Measurements from ENCODE around the gene PLD5. TPM values are rescaled to one million over a fixed set of nuclear protein-coding genes. Genes with fewer than 3 reads are reported as not detected.
A peak's percentile ranks its signal among the peaks of the same experiment; 100 is the strongest.
"Not testable (repeated sequence)": the region's sequence is repeated elsewhere in the genome, so short reads cannot be mapped to it uniquely, and the experiment has no call there.

PLD5 gene
- total RNA-seq, 1 donor from 2014 or later, result 0.39 TPM

- no peak for DNase-seq
Observed at GRCh38 chr1:242140836-242141235, 383.7 kb downstream of the PLD5 start.

DNA sequence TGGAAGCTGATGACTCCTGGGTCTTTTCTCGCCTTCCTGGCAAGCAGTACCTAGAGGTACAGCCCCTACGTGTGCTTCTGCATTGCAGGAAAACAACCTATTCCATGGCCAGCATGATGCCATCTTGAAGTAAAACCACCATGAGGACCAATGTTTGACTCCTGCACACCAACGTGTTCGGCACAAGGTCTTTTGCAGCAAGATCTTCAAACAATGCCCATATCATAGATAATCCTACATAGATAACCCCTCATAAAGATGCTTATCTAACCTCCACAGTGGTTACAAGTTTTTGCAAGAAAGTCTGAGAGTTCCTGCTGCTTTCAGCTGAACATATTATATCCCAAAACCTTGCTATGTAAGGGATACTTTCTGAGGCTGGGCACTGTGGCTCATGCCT is 384.5 kb downstream of the PLD5 start:
- DNase-seq, result no peak

GRCh38 chr1:242139442-242139841 is 385.1 kb downstream of the PLD5 start:
- DNase-seq, result no peak

GRCh38 chr1:242133796-242134195 is 390.7 kb downstream of the PLD5 start:
- DNase-seq, result no peak

GRCh38 chr1:242133351-242133750 is 391.1 kb downstream of the PLD5 start:
- no peak for DNase-seq

- peak; percentile 6 for DNase-seq
Observed at GRCh38 chr1:242132121-242132817, 392.2 kb downstream of the PLD5 start.

GRCh38 chr1:242128951-242129502 is 395.5 kb downstream of the PLD5 start:
- peak; percentile 3 for DNase-seq

- no peak for DNase-seq
Observed at GRCh38 chr1:242120432-242120831, 404.1 kb downstream of the PLD5 start.

DNA sequence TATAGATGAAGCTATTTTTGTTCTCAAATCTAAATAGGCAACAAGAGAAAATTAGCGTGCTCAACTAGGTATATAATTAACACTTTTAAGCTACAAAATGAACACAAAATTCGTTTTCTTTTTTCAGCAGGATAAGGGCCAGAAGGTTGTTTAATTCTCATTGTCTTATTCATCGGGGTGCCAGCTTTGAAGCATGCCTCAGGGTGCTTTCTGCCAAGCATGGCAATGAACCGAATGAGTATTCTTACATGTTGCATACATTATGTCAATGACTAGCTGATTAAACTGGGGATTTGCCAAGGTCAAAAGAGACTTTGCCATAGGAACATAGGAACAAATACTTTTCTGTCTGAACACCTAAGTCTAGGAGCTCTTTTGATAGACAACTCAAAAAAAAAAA is 423.6 kb downstream of the PLD5 start:
- DNase-seq, result no peak

DNA sequence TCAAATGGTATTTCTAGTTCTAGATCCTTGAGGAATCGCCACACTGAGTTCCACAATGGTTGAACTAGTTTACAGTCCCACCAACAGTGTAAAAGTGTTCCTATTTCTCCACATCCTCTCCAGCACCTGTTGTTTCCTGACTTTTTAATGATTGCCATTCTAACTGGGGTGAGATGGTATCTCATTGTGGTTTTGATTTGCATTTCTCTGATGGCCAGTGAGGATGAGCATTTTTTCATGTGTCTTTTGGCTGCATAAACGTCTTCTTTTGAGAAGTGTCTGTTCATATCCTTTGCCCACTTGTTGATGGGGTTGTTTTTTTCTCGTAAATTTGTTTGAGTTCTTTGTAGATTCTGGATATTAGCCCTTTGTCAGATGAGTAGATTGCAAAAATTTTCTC is 427.2 kb downstream of the PLD5 start:
- DNase-seq, result not testable (repeated sequence)

GRCh38 chr1:242093116-242093515 is 431.4 kb downstream of the PLD5 start:
- DNase-seq, result no peak

- DNase-seq, result no peak
Observed at GRCh38 chr1:242089911-242090310, 434.6 kb downstream of the PLD5 start.

GRCh38 chr1:242088875-242089274 is 435.6 kb downstream of the PLD5 start:
- no peak for DNase-seq

DNA sequence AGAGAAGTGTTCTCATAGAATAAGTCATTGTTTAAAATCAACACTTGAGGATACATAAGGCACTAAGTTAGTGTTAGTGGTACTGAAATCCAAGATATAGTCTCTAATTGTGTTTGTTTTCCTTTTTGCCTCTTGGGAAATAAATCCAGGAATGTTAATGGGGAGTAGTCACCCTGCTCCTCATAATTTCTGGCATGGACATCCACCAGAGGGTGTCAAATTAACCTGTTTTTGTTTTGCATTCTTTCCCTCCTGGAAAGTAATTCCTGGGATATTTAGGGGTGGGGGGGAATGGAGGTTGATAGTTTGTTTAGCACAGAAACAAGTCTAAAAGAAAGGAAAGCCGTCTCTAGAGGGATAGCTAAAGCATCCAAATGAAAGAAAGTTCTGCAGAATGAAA is 437.8 kb downstream of the PLD5 start:
- no peak for DNase-seq

DNA sequence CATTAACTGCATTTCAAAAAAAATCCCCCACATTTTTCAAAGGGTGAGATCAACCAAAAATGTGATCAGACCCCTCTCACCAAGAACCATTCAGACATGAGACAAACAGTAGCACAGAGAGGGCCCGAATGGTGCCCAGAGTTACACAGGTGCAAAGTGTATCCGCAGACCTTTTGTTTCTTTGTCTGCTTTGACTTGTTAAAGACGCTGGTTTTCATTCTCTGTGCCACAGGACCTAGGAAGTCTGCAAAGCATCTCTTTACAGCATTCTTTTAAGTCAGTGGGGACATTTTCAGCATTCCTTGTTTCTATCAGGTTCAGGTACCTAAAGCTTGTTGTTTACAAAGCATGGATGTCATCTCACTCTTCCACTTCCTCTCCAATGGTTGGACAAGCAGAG is 438.4 kb downstream of the PLD5 start:
- DNase-seq, result no peak

DNA sequence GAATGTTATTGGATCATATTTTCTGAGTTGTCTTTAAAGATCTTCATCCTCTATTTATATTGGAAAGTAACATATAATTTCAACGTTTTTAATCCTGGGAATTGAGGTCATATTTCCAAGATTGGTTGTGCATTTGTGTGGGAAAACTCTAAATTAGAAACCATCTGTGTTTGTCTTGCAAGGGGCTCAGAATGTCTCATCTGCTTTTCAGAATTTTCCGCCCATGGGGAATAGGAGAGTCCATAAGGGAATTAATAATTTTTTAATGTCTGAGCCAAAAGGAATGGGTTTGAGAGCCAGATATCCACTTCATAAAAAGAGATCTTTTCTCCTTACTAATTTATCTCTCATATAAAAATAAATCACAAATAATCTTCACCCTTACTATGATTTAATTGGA is 440.8 kb downstream of the PLD5 start:
- DNase-seq, result no peak

DNA sequence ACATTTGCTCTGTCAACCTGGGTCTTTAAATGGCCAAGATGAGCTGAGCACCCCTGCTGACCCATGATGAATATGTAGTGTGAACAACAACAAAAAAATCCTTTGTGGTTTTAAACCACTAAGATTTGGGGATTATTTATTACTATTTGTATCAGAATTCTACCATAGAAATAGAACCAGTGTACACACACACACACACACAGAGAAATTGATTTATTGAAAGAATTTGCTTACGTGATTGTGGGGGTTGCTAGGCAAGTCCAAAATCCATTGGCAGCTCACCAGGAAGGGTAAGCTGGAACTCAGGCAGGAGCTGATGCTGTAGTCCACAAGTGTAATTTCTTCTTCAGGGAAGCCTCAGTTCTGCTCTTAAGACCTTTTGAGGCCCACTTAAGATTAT is 443.1 kb downstream of the PLD5 start:
- DNase-seq, result no peak

GRCh38 chr1:242065813-242066212 is 458.7 kb downstream of the PLD5 start:
- no peak for DNase-seq

- no peak for DNase-seq
Observed at GRCh38 chr1:242062271-242062670, 462.2 kb downstream of the PLD5 start.

GRCh38 chr1:242059976-242060375 is 464.5 kb downstream of the PLD5 start:
- no peak for DNase-seq

DNA sequence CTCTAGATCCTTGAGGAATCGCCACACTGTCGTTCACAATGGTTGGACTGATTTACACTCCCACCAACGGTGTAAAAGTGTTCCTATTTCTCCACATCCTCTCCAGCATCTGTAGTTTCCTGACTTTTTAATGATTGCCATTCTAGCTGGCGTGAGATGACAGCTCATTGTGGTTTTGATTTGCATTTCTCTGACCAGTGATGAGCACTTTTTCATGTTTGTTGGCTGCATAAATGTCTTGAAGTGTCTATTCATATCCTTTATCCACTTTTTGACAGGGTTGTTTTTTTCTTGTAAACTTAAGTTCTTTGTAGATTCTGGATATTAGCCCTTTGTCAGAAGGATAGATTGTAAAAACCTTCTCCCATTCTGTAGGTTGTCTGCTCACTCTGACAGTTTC is 465.9 kb downstream of the PLD5 start:
- not testable (repeated sequence) for DNase-seq

DNA sequence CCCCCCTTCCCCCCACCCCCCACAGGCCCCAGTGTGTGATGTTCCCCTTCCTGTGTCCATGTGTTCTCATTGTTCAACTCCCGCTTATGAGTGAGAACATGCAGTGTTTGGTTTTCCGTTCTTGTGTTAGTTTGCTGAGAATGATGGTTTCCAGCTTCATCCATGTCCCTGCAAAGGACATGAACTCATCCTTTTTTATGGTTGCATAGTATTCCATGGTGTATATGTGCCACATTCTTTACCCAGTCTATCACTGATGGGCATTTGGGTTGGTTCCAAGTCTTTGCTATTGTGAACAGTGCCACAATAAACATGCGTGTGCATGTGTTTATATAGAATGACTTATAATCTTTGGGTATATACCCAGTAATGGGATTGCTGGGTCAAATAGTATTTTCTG is 466.3 kb downstream of the PLD5 start:
- not testable (repeated sequence) for DNase-seq

GRCh38 chr1:242057745-242058115 is 466.8 kb downstream of the PLD5 start:
- no peak for DNase-seq

DNA sequence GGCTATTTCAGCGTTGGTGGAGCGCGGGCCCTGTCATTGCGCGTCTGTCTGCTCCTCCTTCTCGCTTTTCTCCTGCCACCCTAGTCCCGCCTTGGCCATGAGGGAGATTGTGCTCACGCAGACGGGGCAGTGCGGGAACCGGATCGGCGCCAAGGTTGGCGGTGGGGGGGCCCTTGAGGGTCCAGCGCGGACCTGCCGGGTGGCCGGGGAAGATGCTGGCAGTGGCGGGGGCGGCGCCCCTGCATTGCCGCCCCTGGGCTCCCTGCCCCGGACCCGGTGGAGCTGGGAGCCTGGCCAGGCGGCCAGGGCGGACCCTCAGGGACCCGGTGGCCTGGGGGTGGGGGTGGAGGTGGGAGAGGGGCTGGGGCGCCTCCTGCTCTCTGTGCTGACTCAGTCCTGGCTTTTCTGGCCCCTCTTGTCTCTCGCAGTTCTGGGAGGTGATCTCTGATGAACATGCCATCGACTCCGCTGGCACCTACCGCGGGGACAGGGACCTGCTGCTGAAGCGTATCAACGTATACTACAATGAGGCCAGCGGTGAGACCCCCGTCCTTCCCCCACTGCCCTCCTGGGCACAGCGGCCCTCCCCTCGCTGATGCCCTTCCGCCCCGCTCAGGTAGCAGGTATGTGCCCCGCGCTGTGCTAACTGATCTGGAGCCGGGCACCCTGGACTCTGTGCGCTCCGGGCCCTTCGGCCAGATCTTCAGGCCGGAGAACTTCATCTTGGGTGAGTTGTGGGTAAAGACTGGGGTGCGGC is 467.3 kb downstream of the PLD5 start:
- DNase-seq, result no peak
